Heart right ventricle (tissue), 16 donors: ENCODE results near the gene ITGA6. TPM values are rescaled to one million over a fixed set of nuclear protein-coding genes. Genes with fewer than 3 reads are reported as not detected.

Experiments
- ATAC-seq, 8 donors: fragments of 200-7000 bp; cut with Tn5 transposase; one replicate each; pipeline ENCODE4 v1.9.1; 2020; ENCODE audit warnings: mild to moderate bottlenecking in 8 of 8, moderate library complexity in 8 of 8, moderate number of reproducible peaks in 1 of 8
- DNase-seq, 2 donors: peaks; one replicate each; pipeline ENCODE4 v3.0.0-alpha.2; 2020
- H3K27ac ChIP-seq, 10 donors: fragments of 200-600 bp; sonication (generic) in 2 of 10; one replicate each; pipeline versions ENCODE4 v1.5.0 to v1.8.0; 2020 to 2022; ENCODE audit warnings: mild to moderate bottlenecking in 3 of 10
- H3K27me3 ChIP-seq, 7 donors: fragments of 200-600 bp; one replicate each; pipeline ENCODE4 v1.8.0; 2021 to 2022; ENCODE audit warnings: mild to moderate bottlenecking in 2 of 7
- H3K36me3 ChIP-seq, 9 donors: fragments of 200-600 bp; sonication (generic) in 1 of 9; one replicate each; pipeline versions ENCODE4 v1.5.0 to v1.8.0; 2020 to 2022; ENCODE audit warnings: mild to moderate bottlenecking in 2 of 9
- H3K4me1 ChIP-seq, 9 donors: fragments of 200-600 bp; sonication (generic) in 1 of 9; one replicate each; pipeline versions ENCODE4 v1.5.0 to v1.8.0; 2020 to 2022; ENCODE audit warnings: mild to moderate bottlenecking in 4 of 9
- H3K4me3 ChIP-seq, 10 donors: fragments of 200-600 bp; sonication (generic) in 2 of 10; one replicate each; pipeline versions ENCODE4 v1.5.0 to v1.8.0; 2020 to 2022; ENCODE audit warnings: mild to moderate bottlenecking in 7 of 10, moderate library complexity in 2 of 10
- H3K9me3 ChIP-seq, 11 donors: fragments of 200-600 bp in 10 of 11; sonication (generic) in 2 of 11; one replicate each; pipeline versions ENCODE4 v1.5.0 to v1.8.0; 2013 to 2022; ENCODE audit warnings: mild to moderate bottlenecking in 2 of 11, control low read depth in 1 of 11, moderate library complexity in 1 of 11
- WGBS, 2 donors: extraction: QIAGEN DNeasy Blood & Tissue Kit; methylation state at CpG; one replicate each; pipeline ENCODE4 v1.1.7; 2013; ENCODE audit warnings: inconsistent platforms in 1 of 2; 5-methylcytosine and 5-hydroxymethylcytosine counted together
- intact Hi-C, 10 donors: fragments of 100-400 bp; cut with DNase I; formaldehyde crosslinking; loops; one replicate each; pipeline versions ENCODE4 v1.11.1 to v1.14.2; 2022
- polyA plus RNA-seq, 2 donors: library from polyadenylated mRNA; stranded (reverse); fragments of 200-250 nt; gene quantifications; one replicate each; pipeline ENCODE4 v1.2.3, GENCODE V29; 2013
- total RNA-seq, 10 donors: library from RNA; stranded (reverse); fragmentation: NEBNext Ultra II Directional in 3 of 10; extraction: Animal tissue kit (Norgen Biotek cat#: 25700) in 3 of 10; gene quantifications; one replicate each; pipeline versions ENCODE4 v1.2.1 to v1.2.4, GENCODE V29; 2021 to 2023
- TF ChIP-seq, protein P1 (sequence below), 9 donors: fragments of 200-600 bp; sonication (generic) in 2 of 9; IDR thresholded peaks; one replicate each; pipeline versions ENCODE4 v1.5.0 to v1.8.0; 2021 to 2022; ENCODE audit warnings: antibody characterized with exemption in 9 of 9, mild to moderate bottlenecking in 5 of 9, moderate library complexity in 1 of 9
- donor health status: Arrhythmogenic right ventricular cardiomyopathy.
- donor health status: ischemic (EF 13 %, LVEDD 7.1; RV severe dilation, severe dysfunction).
- donor health status: healthy with polysubstance abuse.
- donor health status: DM: no; HTN: yes; CAD: no.
- donor health status: DM: no; HTN: no; CAD: no.
- donor health status: ischemic (EF 25% LVEDD 6.9; RV normal size, moderate dysfunction).
- donor health status: ischemic (EF 25% LVEDD 5.7; RV mildly dilated, moderate dysfunction).
- donor health status: healthy.
- donor health status: DM: yes; HTN: yes; CAD: no.
- donor health status: Ischemic cardiomyopathy.
- donor health status: ischemic (EF 35%, LVEDD 5.7; RV mildly dilated, moderate dysfunction).
- donor health status: nonischemic (EF 11% LVEDD 7.7; RV severe dilation, severe dysfunction).
- donor health status: DM: yes; HTN: yes; CAD: no.
- donor health status: PGD.
- donor health status: ischemic (EF 29% LVEDD 5.4; RV normal size, mild dysfunction).
- donor health status: nonischemic (EF 23%, LVEDD 6.1; RV moderate dilation, normal function).

ITGA6 gene
- total and polyA plus RNA-seq, 12 donors: 22.1 to 68.3 (median 45.1) TPM

- Histone ChIP-seq H3K4me1 (no peaks in the 10 kb centered on the region), H3K4me3 (no peak overlapping the region), H3K27me3 (no peaks in the 10 kb centered on the region), H3K36me3 (peaks cover 0 to 8% (median 0%) of the 10 kb centered on the region in 9 donors), H3K9me3 (peaks cover 0 to 50% (median 21%) of the 10 kb centered on the region in 11 donors), H3K27ac (no peak overlapping the region)
- intact Hi-C loops: no loop called here
- 67 to 80% methylated on average over 15 of the region's 15 CpGs for WGBS, 2 donors
- DNase-seq (peak in 1 of 2 donors; percentile 5), ATAC-seq (peak in 4 of 8 donors; percentile 10 to 56 (median 44))
- TF ChIP-seq, protein P1, sequence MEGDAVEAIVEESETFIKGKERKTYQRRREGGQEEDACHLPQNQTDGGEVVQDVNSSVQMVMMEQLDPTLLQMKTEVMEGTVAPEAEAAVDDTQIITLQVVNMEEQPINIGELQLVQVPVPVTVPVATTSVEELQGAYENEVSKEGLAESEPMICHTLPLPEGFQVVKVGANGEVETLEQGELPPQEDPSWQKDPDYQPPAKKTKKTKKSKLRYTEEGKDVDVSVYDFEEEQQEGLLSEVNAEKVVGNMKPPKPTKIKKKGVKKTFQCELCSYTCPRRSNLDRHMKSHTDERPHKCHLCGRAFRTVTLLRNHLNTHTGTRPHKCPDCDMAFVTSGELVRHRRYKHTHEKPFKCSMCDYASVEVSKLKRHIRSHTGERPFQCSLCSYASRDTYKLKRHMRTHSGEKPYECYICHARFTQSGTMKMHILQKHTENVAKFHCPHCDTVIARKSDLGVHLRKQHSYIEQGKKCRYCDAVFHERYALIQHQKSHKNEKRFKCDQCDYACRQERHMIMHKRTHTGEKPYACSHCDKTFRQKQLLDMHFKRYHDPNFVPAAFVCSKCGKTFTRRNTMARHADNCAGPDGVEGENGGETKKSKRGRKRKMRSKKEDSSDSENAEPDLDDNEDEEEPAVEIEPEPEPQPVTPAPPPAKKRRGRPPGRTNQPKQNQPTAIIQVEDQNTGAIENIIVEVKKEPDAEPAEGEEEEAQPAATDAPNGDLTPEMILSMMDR (IDR thresholded peaks at IDR 0.05): no peak
Observed at GRCh38 chr2:172513935-172514586, 86.7 kb downstream of the ITGA6 start.

DNA sequence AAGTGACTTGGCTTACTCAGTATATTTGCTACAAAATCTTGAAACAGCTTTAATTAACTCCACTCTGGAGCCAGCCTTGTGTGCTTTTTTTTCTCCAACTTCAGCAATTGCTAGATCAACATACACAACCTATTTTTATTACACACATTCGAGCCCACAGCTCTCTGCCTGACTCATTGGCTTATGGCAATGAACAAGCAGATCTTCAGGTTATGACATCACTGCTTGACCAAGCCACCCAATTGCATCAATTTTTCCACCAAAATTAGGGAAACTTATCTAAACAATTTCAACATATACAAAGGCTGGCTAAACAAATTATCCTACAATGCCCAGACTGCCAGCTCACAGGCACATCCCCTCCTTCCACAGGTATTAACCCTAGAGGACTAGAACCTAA lies 88.9 kb downstream of the ITGA6 start:
- Histone ChIP-seq H3K27ac (no peak overlapping the region), H3K9me3 (peaks cover 0 to 60% (median 27%) of the 10 kb centered on the region in 11 donors), H3K4me1 (no peaks in the 10 kb centered on the region), H3K36me3 (peaks cover 0 to 8% (median 0%) of the 10 kb centered on the region in 9 donors), H3K27me3 (no peaks in the 10 kb centered on the region), H3K4me3 (no peak overlapping the region)
- DNase-seq (no peak), ATAC-seq (no peak)
- 44 to 66% methylated on average over 1 of the region's 1 CpG for WGBS, 2 donors
- intact Hi-C loops: loop anchor here in 1 of 10 donors (5.0 kb wide), 1 partner anchor 1371 kb away; no protein-coding TSS in a partner anchor
- TF ChIP-seq, protein P1 (IDR thresholded peaks at IDR 0.05): no peak

GRCh38 chr2:172518995-172519394 lies 91.6 kb downstream of the ITGA6 start:
- Histone ChIP-seq H3K4me1 (no peaks in the 10 kb centered on the region), H3K27ac (no peak overlapping the region), H3K9me3 (peaks cover 0 to 33% (median 6%) of the 10 kb centered on the region in 11 donors), H3K4me3 (no peak overlapping the region), H3K36me3 (no peaks in the 10 kb centered on the region), H3K27me3 (no peaks in the 10 kb centered on the region)
- DNase-seq (no peak), ATAC-seq (no peak)
- intact Hi-C loops: loop anchor here in 1 of 10 donors (5.0 kb wide), 1 partner anchor 1368 kb away; no protein-coding TSS in a partner anchor
- TF ChIP-seq, protein P1 (IDR thresholded peaks at IDR 0.05): no peak

DNA sequence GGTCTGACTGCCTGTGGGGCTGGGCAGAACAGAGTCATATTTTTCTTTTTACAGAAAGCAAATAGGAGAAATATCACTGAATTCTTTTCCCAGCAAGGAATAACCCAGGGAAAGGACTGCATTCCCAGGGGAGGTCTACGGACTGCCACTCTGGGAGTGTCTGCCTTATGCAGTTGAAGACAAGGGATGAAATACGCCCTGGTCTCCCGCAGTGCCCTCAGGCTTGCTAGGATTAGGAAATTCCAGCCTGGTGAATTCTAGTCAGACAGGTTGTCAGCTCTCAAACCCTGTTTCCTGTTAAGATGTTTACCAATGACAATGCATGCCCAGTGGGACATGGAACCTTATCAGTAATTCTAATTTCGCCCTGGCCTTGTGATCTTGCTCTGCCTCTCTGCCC lies 98.2 kb downstream of the ITGA6 start:
- no peak for ATAC-seq
- intact Hi-C loops: no loop called here
- TF ChIP-seq, protein P1 (IDR thresholded peaks at IDR 0.05): no peak

More for the DNA sequence above, 98.2 kb downstream of the ITGA6 start:
- no peaks in the 10 kb centered on the region for H3K27me3 ChIP-seq
- WGBS, 2 donors: 94% methylated on average over 4 of the region's 4 CpGs
- H3K4me3 ChIP-seq: no peak overlapping the region
- peaks cover 0 to 5% (median 0%) of the 10 kb centered on the region in 9 donors for H3K36me3 ChIP-seq
- H3K4me1 ChIP-seq: no peaks in the 10 kb centered on the region
- DNase-seq: no peak
- H3K9me3 ChIP-seq: peaks cover 0 to 27% (median 12%) of the 10 kb centered on the region in 11 donors
- H3K27ac ChIP-seq: no peak overlapping the region
